Medulla oblongata (tissue), 1 donor: Measurements from ENCODE around the gene MKX.
A peak's percentile ranks its signal among the peaks of the same experiment; 100 is the strongest.

ENCODE experiments used
- DNase-seq: peaks from one replicate; pipeline ENCODE4 v3.0.0-alpha.2; 2015; ENCODE audit errors: extremely low spot score

The MKX gene

DNA sequence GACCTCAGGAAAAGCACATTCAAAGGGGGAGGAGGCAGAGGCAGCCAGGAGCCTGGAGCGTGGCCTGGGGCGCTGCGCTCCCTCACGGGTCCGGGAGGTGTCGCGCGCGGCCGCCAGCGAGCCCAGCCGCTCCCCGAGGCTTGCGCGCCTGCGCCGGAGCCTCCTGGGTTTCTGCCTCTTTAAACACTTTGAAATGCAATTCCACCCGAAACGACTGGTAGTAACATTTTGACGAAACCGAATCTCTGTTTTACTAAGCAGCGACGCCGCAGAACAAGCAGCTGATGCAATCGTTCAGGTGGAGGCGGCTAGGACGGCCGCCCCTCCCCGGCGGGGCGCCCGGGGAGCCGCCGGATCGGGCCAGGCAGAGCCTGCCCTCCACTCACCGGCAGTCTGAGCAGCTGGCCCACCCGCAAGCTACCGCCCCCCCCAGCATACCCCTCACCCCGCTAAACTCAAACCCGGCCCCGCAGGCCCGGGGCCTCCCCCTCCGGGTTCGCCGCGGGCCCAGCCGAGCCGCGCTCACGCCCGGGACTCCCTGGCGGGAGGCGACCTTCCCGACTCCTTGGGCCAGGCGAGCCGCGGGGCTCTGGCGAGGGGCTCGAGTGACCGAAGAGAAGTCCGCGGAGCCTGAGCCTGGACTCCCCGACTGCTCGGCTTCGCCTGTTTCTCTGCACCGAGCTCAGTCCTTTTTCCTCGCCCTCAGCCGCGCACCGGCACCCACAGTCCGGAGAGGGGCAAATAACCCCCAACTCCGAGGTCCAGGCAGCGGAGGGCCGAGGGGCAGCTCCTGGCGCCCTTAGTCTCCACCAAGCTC, 3.2 kb downstream of the MKX start:
- peak; percentile 80 for DNase-seq

DNA sequence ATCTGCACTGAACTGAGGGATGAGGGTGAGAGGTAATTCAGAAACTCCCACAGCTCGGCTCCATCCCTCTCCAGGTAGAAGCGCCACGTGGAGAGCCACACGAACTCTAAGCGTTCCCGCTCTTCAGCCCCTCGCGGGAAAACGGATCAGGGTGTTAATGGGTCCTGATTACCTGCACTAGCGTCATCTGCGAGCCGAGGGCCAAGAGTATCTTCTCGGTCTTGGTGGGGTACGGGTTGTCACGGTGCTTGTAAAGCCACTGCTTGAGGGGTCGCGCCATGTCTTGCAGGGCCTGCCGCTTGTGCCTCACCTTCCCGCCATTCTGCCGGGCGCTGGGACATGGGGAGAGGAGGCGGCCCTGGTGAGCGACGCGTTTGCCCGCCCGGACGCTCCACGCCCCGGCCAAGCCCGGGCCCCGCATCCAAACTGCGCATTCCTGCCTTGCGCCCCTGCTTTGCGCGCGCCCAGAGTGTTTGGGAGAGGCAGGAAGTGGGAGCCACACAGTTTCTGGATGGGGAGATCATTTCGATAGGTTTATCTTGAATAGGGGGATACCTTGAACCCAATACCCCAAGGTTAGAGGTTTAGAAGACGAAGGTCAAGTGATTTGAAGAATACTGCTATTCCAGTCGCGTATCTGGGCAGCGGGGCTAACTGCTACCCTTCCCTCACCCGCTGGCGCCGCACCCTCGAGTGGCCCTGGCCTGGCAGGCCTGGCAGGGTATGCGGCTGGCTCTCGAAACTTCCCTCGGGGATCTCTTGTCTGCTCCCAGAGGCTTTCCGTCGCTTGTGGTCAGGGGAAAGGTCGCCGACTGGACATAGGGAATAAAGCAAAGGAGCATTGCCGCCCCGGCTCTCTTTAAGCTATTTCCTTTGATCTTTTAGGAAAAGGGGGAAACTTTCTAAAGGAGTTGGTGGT, 4.2 kb downstream of the MKX start:
- DNase-seq: no peak

DNA sequence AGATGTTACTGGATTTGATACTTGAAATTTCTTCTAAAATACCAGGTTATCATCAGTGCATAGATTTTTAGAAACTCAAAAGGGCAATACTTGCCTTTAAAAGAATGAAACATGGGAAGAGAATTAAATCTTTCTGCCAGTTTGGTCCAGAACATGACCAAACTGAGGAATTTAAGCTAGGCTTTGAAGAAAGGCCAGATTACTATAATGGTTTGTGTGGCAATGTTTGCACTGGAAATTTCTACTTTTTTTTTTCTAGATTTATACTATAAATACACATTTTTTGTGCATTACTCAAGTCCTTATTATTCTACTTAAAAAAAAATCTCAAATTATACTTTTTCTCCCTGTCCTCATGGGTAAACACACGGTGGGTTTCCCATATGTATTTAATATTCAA, 9.2 kb downstream of the MKX start:
- no peak for DNase-seq

- DNase-seq: no peak
Observed at GRCh38 chr10:27730041-27730440, 15.6 kb downstream of the MKX start.

- no peak for DNase-seq
Observed at GRCh38 chr10:27728338-27728737, 17.3 kb downstream of the MKX start.

GRCh38 chr10:27724287-27724686, 21.3 kb downstream of the MKX start:
- no peak for DNase-seq

DNA sequence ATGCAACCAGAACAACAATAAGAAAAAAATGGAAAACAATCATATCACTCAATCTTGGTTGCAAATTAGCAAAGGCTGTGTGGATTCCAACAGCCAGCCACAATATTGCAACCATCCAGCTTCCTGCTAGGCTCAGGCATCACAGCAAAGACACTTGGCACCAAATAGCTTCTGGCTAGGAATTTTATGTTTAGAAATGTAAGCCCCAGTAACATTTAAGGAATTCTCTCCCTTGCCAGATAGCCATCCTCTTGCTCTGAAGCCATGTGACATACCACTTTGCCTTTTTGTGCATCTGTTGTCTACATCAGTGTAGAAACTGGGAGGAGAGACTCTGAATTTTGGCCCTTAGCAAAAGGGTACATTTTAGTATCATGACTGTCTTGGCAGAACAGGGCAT, 22.2 kb downstream of the MKX start:
- no peak for DNase-seq

GRCh38 chr10:27720529-27720928, 25.1 kb downstream of the MKX start:
- no peak for DNase-seq

DNA sequence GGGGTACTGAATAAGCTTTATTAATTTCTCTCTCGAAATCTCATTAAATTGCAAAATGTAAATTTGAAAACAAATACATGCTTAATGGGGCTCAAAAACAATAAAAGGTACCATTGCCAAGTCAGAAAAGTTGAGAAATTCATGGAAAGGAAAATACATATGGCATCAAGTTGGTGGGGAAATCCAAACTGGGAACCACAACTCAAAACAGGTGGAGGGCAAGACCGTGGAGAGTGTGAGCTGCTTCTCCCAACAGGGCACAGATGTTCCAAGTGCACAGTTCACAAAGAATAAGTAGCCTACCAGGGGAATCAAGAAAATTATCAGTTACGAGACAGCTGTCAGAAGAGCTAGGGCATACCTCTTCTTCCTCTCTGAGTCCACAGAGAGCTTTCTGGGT, 26.6 kb downstream of the MKX start:
- no peak for DNase-seq

DNA sequence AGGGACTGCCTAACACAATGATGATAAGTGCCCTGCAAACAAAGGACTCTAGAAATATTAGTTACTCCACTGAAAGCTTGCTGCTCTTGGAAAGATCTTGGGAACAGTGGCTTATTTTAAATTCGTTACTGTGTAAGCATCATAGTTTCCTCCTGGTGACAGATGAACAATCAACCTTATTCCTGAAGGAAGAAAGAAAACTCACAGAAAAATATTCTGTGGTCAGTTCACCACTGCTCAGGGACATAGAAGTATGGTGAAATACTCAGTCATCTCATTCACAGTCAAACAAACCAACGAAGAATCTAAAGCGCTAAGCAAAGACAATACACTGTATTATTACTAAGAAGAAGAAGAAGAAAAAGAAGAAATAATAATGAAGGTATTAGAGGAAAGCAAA, 27.8 kb downstream of the MKX start:
- no peak for DNase-seq

- DNase-seq: no peak
Observed at GRCh38 chr10:27717224-27717623, 28.4 kb downstream of the MKX start.

DNA sequence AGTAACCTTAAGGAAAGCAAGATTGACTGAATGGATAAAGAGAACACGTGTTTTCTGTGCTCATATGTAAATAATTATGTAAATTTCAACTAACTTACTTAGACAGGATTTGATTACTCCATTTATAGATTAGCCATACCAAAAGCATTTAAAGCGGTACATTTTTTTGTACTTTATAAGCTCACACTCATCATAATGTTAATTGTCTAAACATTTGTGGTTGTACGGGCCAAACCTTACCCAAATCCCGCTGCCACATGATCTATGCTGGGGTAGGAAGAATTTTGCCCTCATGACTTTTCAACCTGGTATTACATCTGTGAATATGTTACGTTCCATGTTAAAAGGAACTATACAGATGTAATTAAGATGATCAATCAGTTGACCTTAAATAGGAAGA, 29.1 kb downstream of the MKX start:
- no peak for DNase-seq

GRCh38 chr10:27715505-27715904, 30.1 kb downstream of the MKX start:
- DNase-seq: no peak

- no peak for DNase-seq
Observed at GRCh38 chr10:27714349-27714748, 31.3 kb downstream of the MKX start.

GRCh38 chr10:27713941-27714340, 31.7 kb downstream of the MKX start:
- DNase-seq: no peak

GRCh38 chr10:27710014-27710413, 35.6 kb downstream of the MKX start:
- DNase-seq: no peak

- DNase-seq: no peak
Observed at GRCh38 chr10:27709304-27709703, 36.3 kb downstream of the MKX start.

GRCh38 chr10:27701938-27702537, 43.6 kb downstream of the MKX start:
- DNase-seq: no peak

- DNase-seq: no peak
Observed at GRCh38 chr10:27699776-27700175, 45.8 kb downstream of the MKX start.

DNA sequence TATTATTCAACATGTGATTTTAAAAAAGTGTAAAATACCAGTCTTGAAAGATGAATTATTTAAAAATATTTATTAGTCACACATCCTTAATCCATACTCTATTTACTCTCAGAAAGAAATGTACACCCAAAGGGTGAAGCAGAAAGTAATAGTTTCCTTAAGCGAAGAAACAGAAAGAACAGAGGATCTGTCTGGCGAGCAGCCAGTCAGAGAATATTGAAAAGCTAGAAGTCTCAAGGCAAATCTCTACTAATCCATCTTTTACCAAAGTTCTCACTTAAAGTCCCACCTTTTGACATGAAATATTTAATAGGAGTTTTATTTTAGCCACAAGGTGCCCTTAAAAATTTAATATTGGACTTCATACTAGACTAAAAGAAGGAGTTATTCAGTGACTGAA, 46.7 kb downstream of the MKX start:
- DNase-seq: no peak

DNA sequence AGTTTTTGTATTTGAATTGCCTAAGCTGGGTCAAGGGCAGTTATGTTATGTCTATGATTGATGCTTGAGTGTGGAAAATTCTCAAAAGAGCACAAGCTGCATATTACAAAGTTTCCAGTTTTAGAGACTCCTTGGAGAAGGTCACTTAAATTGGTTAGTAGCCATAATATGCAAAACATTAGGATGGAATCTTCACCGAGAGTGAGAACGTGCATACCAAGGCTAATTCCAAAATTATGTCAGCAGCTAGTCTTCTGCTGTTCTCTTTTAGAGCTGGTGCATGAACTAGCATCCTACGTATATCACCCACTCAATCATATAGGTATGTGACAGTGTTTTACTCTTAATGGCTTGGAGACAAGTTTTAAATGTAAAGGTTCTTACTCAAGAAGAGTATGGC, 49.2 kb downstream of the MKX start:
- DNase-seq: no peak

DNA sequence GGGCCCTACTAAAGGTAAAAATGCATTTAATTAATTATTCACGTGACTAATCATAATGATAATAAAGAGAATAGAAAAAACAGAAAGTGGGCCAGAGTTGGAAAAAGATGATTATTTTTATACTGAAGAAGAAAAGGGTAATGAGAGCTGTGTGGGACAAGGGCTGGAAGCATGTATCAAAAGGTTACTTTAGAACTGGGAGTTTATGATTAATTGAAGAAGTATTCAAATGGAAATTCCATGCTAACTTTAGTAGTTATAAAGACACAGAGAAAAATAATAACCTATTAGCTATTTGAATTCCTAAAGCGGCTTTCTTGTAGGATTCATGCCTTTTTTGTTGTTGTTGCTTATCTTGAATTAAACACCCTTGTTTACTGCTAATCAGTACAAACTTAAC, 49.9 kb downstream of the MKX start:
- DNase-seq: no peak

DNA sequence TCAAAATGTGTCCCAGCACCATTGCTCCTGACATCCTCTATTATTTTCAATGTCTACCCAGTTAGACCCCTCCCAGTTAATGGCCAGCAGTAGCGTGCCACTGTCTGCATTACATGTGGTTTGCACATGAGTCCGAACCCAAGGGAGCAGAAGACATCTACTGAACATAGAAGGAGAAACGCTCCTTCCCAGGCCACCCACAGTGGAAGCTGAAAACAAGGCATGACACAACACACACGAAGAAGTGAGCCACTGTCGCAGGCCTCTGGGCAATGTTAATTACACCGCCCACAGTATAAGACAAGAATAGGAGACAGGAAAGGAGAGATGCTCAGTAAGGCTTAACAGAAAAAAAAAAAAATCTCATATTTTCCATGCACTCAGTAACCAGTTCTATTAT, 50.5 kb downstream of the MKX start:
- DNase-seq: no peak
